Calu3 (cell line): ENCODE results near the gene ZSCAN5A. TPM values are rescaled to one million over a fixed set of nuclear protein-coding genes. Genes with fewer than 3 reads are reported as not detected.

Experiments
- Bru-seq: library from RNA; stranded (reverse); fragments of 400-500 nt; gene quantifications from one replicate; lab custom pipeline; 2021; lab: Mats Ljungman, UMichigan
- BruChase-seq, 2 experiments: library from RNA; stranded (reverse); fragments of 400-500 nt; gene quantifications; one replicate each; lab custom pipeline; 2021; lab: Mats Ljungman, UMichigan
- BruUV-seq: library from RNA; stranded (reverse); fragments of 400-500 nt; replicated peaks from 2 replicates; lab custom pipeline; 2021; lab: Mats Ljungman, UMichigan
- CTCF ChIA-PET: fragments of 300-600 bp; sonication (Branson Sonifier 250); formaldehyde crosslinking; loops from one replicate; lab custom pipeline; 2022; ENCODE audit warnings: antibody characterized with exemption; lab: Charles Lee
- DNase-seq: peaks from one replicate; pipeline ENCODE4 v3.0.0; 2022
- H3K27ac Mint-ChIP-seq: one replicate; pipeline ENCODE4 v1.8.0; 2022; ENCODE audit warnings: mixed read lengths; ENCODE audit not compliant: unreplicated experiment
- H3K27me3 Mint-ChIP-seq: one replicate; pipeline ENCODE4 v1.8.0; 2022; ENCODE audit warnings: mixed read lengths; ENCODE audit not compliant: unreplicated experiment
- H3K36me3 Mint-ChIP-seq: one replicate; pipeline ENCODE4 v1.8.0; 2022; ENCODE audit warnings: mild to moderate bottlenecking, moderate library complexity, mixed read lengths; ENCODE audit not compliant: insufficient read depth, unreplicated experiment
- H3K4me1 Mint-ChIP-seq: one replicate; pipeline ENCODE4 v1.8.0; 2022; ENCODE audit warnings: mild to moderate bottlenecking, low read depth, mixed read lengths; ENCODE audit not compliant: unreplicated experiment
- H3K4me3 Mint-ChIP-seq: one replicate; pipeline ENCODE4 v1.8.0; 2022; ENCODE audit warnings: mild to moderate bottlenecking, low read depth, moderate library complexity, mixed read lengths; ENCODE audit not compliant: unreplicated experiment
- H3K9me3 Mint-ChIP-seq: one replicate; pipeline ENCODE4 v1.8.0; 2022; ENCODE audit warnings: low read depth, mixed read lengths; ENCODE audit not compliant: unreplicated experiment
- CTCF ChIP-seq: fragments of 200-600 bp; IDR thresholded peaks from one replicate; pipeline ENCODE4 v1.8.0; 2022; ENCODE audit warnings: antibody characterized with exemption; ENCODE audit not compliant: unreplicated experiment
- intact Hi-C: fragments of 100-400 bp; cut with micrococcal nuclease; formaldehyde crosslinking; loops from one replicate; pipeline ENCODE4 v1.10.0; 2022; ENCODE audit not compliant: unreplicated experiment
- long read RNA-seq: library from polyadenylated mRNA; stranded (forward); transcript quantifications from one replicate; pipeline ENCODE4 v2.0.0, GENCODE V29; 2022
- total RNA-seq: library from RNA; stranded (reverse); gene quantifications from 2 replicates; pipeline ENCODE4 v1.2.3, GENCODE V29; 2022

Gene ZSCAN5A
- total RNA-seq = 13.5 and 14.9 TPM in 2 replicates
- Bru-seq, nascent RNA = percentile 60 among the genes with signal in this experiment
- percentile 58 among the genes with signal in this experiment for BruChase-seq, experiment 1, labeled RNA remaining after a 6-hour chase
- percentile 56 among the genes with signal in this experiment for BruChase-seq, experiment 2, labeled RNA remaining after a 2-hour chase
- long read RNA-seq, partial matches to known transcripts = 1 of 11 reads
- long read RNA-seq, other reads (novel, unspliced or antisense) = 10 of 11 reads

- TF ChIP-seq CTCF = no peak
- CTCF ChIA-PET = interaction anchor here (0.6 to 1.6 kb wide), 12 partner anchors 19 to 941 kb away, joined by 3 to 13 read pairs (median 3); no protein-coding TSS in a partner anchor
- peaks cover 14% of the 10 kb centered on the region for H3K4me1 Mint-ChIP-seq
- peaks cover 52% of the 10 kb centered on the region for H3K36me3 Mint-ChIP-seq
- H3K27me3 Mint-ChIP-seq = no peaks in the 10 kb centered on the region
- H3K27ac Mint-ChIP-seq = peak within 1 kb of the TSS; percentile 99
- peak; percentile 96 for DNase-seq
- peak within 1 kb of the TSS; percentile 95 for H3K4me3 Mint-ChIP-seq
- no TSS peak for BruUV-seq
- H3K9me3 Mint-ChIP-seq = no peaks in the 10 kb centered on the region
- intact Hi-C loops = loop anchor here (5.0 kb wide), 1 partner anchor 62 kb away; no protein-coding TSS in a partner anchor
Measured at GRCh38 chr19:56314381-56315076, at the start of gene ZSCAN5A. TSS of gene ZSCAN5A (minus strand) at chr19:56314839. CDS start at chr19:56225046, 89,793 bp downstream.

- CTCF ChIA-PET = no interaction called here
- no peak for DNase-seq
- Mint-ChIP-seq H3K27me3 (no peaks in the 10 kb centered on the region), H3K4me3 (no peak overlapping the region), H3K9me3 (peaks cover 29% of the 10 kb centered on the region), H3K36me3 (no peaks in the 10 kb centered on the region), H3K4me1 (no peaks in the 10 kb centered on the region), H3K27ac (no peak overlapping the region)
- no TSS peak for BruUV-seq
- TF ChIP-seq CTCF = no peak
- intact Hi-C loops = no loop called here
Measured at GRCh38 chr19:56360841-56361240, 46.2 kb upstream of the ZSCAN5A start.

- peaks cover 34% of the 10 kb centered on the region for H3K9me3 Mint-ChIP-seq
- CTCF ChIA-PET = no interaction called here
- H3K27ac Mint-ChIP-seq = no peak overlapping the region
- no peaks in the 10 kb centered on the region for H3K4me1 Mint-ChIP-seq
- H3K36me3 Mint-ChIP-seq = no peaks in the 10 kb centered on the region
- intact Hi-C loops = no loop called here
- H3K4me3 Mint-ChIP-seq = no peak overlapping the region
- BruUV-seq = no TSS peak
- DNase-seq = no peak
- no peak for TF ChIP-seq CTCF
- H3K27me3 Mint-ChIP-seq = no peaks in the 10 kb centered on the region
Measured at GRCh38 chr19:56356944-56357343, 42.3 kb upstream of the ZSCAN5A start.

- no peak for TF ChIP-seq CTCF
- Mint-ChIP-seq H3K9me3 (peaks cover 34% of the 10 kb centered on the region), H3K4me1 (no peaks in the 10 kb centered on the region), H3K36me3 (no peaks in the 10 kb centered on the region), H3K27ac (no peak overlapping the region), H3K27me3 (no peaks in the 10 kb centered on the region), H3K4me3 (no peak overlapping the region)
- CTCF ChIA-PET = no interaction called here
- BruUV-seq = no TSS peak
- DNase-seq = no peak
- intact Hi-C loops = no loop called here
Measured at GRCh38 chr19:56355517-56355916, 40.9 kb upstream of the ZSCAN5A start.
